ENCODE data around the gene HMG20B. TPM values are rescaled to one million over a fixed set of nuclear protein-coding genes. Genes with fewer than 3 reads are reported as not detected.

Gene HMG20B
- total RNA-seq, 1 donor from 2014 or later, result 37.4 TPM

DNA sequence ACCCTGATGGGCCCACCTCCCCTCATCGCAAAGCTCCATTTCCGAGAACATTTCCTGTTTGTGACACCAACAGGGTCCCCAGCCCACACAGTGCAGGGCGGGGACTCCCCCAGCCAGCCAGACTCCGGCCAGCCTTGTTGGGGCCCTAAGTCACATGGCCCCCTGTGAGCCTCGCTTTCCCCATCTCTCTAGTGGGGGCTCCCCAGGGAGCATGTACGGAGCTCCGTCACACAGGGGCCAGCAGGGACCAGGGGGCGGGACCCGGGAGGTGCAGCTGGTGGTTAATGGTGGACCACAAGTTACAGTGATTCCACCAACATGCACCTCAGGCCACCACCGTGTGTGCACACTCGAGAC, 32.2 kb downstream of the HMG20B start:
- FAIRE-seq (no peak), DNase-seq (ENCODE audit: low read depth) (no peak)
- Histone ChIP-seq H3K36me3 (ENCODE audit: control insufficient read depth, insufficient read depth, low read length) (no peaks in the 10 kb centered on the region), H3K4me3 (ENCODE audit: low read depth, low read length) (no peak overlapping the region), H3K27me3 (ENCODE audit: control insufficient read depth, insufficient read depth, low read length) (no peaks in the 10 kb centered on the region)
- TF ChIP-seq, protein P1, sequence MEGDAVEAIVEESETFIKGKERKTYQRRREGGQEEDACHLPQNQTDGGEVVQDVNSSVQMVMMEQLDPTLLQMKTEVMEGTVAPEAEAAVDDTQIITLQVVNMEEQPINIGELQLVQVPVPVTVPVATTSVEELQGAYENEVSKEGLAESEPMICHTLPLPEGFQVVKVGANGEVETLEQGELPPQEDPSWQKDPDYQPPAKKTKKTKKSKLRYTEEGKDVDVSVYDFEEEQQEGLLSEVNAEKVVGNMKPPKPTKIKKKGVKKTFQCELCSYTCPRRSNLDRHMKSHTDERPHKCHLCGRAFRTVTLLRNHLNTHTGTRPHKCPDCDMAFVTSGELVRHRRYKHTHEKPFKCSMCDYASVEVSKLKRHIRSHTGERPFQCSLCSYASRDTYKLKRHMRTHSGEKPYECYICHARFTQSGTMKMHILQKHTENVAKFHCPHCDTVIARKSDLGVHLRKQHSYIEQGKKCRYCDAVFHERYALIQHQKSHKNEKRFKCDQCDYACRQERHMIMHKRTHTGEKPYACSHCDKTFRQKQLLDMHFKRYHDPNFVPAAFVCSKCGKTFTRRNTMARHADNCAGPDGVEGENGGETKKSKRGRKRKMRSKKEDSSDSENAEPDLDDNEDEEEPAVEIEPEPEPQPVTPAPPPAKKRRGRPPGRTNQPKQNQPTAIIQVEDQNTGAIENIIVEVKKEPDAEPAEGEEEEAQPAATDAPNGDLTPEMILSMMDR (IDR thresholded peaks at IDR 0.05; ENCODE audit: insufficient read depth, low read length, severe bottlenecking), result no peak

DNA sequence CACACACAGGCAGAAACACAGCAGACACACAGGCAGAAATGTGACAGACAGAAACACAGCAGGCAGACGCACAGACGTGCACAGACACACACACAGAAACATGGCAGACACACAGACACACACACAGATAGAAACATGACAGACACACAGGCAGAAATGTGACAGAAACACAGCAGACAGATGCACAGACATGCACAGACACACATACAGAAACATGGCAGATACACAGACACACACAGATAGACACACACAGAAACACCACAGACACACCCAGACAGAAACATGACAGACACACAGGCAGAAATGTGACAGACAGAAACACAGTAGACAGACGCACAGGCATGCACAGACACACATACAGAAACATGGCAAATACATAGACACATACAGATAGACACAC, 32.6 kb downstream of the HMG20B start:
- H3K27me3 ChIP-seq (ENCODE audit: control insufficient read depth, insufficient read depth, low read length), result no peaks in the 10 kb centered on the region
- DNase-seq (ENCODE audit: low read depth) (no peak), FAIRE-seq (peak; percentile 87)
- no peak overlapping the region for H3K4me3 ChIP-seq (ENCODE audit: low read depth, low read length)
- TF ChIP-seq, protein P1 (IDR thresholded peaks at IDR 0.05; ENCODE audit: insufficient read depth, low read length, severe bottlenecking), result no peak
- H3K36me3 ChIP-seq (ENCODE audit: control insufficient read depth, insufficient read depth, low read length), result no peaks in the 10 kb centered on the region

DNA sequence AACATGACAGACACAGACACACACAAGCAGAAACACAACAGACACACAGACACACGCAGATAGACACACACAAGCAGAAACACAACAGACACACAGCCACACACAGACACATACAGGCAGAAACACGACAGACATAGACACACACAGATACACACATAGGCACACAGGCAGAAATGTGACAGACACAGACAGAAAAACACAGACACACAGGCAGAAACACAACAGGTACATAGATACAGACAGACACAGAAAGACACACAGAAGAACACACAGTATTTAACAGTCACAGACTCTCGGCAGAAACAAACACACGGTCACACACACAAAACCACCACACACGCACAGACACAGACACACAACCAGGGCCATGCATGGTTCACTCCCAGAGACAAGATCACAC, 33.0 kb downstream of the HMG20B start:
- H3K4me3 ChIP-seq (ENCODE audit: low read depth, low read length), result no peak overlapping the region
- DNase-seq (ENCODE audit: low read depth) (no peak), FAIRE-seq (peak; percentile 50)
- H3K27me3 ChIP-seq (ENCODE audit: control insufficient read depth, insufficient read depth, low read length), result no peaks in the 10 kb centered on the region
- TF ChIP-seq, protein P1 (IDR thresholded peaks at IDR 0.05; ENCODE audit: insufficient read depth, low read length, severe bottlenecking), result no peak
- peaks cover 1% of the 10 kb centered on the region for H3K36me3 ChIP-seq (ENCODE audit: control insufficient read depth, insufficient read depth, low read length)

DNA sequence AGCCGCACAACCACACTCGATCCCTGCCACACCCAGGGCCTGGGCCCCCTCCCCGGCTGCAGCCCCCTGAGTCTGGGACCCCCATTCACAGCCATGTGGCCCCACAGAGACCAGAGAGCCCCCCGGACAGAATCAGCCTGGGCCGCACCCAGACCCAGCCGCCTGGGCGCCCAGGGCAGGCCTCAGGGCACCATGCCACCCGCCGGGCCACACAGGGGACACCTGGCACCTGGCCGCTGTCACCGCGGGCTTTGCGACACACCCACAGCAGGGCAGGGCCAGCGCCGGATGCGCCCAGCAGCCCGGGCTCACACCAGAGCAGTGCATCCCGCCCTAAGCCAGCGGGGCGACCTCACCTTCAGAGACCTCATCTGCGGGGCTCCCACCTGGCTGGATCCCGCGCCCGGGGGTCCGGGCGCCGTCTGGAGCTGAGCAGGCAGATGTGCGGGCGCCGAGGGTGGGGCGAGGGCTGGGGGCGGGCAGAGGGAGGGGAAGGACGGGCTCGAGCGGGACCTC, 33.5 kb downstream of the HMG20B start:
- peaks cover 2% of the 10 kb centered on the region for H3K36me3 ChIP-seq (ENCODE audit: control insufficient read depth, insufficient read depth, low read length)
- DNase-seq (ENCODE audit: low read depth) (no peak), FAIRE-seq (no peak)
- H3K4me3 ChIP-seq (ENCODE audit: low read depth, low read length), result peak overlapping the region; percentile 25
- TF ChIP-seq, protein P1 (IDR thresholded peaks at IDR 0.05; ENCODE audit: insufficient read depth, low read length, severe bottlenecking), result no peak
- no peaks in the 10 kb centered on the region for H3K27me3 ChIP-seq (ENCODE audit: control insufficient read depth, insufficient read depth, low read length)

DNA sequence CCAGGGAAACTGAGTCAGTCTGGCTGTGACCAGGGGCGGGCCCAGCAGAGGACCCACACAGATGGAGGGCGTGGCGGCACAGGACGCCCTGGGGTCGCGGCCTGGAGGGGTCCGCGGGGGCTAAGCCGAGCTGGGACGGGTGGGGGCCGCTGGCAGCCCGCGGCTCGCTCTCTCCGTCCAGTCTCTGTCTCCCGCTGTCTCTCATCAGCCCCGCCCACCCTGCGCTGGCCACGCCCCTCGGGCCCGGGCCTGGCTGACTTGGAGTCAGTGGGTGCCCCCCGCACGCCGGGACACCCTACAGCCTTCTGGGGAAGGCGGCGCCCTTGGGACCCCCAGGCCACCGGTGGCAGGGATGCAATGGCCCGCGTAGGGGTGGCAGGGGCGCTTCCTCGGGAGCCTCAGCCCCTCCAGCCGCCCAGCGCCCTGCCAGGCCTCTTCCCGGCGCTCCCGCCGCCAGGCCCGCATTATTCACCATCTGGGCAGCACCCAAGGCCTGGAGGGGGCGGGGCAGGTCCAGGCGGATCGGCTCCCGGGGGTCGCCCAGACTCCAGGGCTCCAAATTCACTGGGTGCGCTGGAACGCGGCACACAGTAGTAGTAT, 34.0 kb downstream of the HMG20B start, which contains the start of gene TBXA2R:
TSS of gene TBXA2R (minus strand) at position 186 of the 600 bp plus-strand sequence. CDS start 6,241 bp downstream, outside the sequence.
- DNase-seq (ENCODE audit: low read depth), result peak; percentile 18
- FAIRE-seq, result no peak
- TF ChIP-seq, protein P1 (IDR thresholded peaks at IDR 0.05; ENCODE audit: insufficient read depth, low read length, severe bottlenecking), result no peak
- H3K4me3 ChIP-seq (ENCODE audit: low read depth, low read length), result peak within 1 kb of the TSS; percentile 25
- peaks cover 6% of the 10 kb centered on the region for H3K36me3 ChIP-seq (ENCODE audit: control insufficient read depth, insufficient read depth, low read length)
- H3K27me3 ChIP-seq (ENCODE audit: control insufficient read depth, insufficient read depth, low read length), result no peaks in the 10 kb centered on the region
